HG03064 (cell line): Measurements from ENCODE around the gene VMP1.

Experiments used
- ATAC-seq: cut with Tn5 transposase; IDR thresholded peaks from one replicate; pipeline ENCODE4 v1.9.1; 2021; ENCODE audit warnings: low read depth; ENCODE audit not compliant: unreplicated experiment

Gene VMP1

DNA sequence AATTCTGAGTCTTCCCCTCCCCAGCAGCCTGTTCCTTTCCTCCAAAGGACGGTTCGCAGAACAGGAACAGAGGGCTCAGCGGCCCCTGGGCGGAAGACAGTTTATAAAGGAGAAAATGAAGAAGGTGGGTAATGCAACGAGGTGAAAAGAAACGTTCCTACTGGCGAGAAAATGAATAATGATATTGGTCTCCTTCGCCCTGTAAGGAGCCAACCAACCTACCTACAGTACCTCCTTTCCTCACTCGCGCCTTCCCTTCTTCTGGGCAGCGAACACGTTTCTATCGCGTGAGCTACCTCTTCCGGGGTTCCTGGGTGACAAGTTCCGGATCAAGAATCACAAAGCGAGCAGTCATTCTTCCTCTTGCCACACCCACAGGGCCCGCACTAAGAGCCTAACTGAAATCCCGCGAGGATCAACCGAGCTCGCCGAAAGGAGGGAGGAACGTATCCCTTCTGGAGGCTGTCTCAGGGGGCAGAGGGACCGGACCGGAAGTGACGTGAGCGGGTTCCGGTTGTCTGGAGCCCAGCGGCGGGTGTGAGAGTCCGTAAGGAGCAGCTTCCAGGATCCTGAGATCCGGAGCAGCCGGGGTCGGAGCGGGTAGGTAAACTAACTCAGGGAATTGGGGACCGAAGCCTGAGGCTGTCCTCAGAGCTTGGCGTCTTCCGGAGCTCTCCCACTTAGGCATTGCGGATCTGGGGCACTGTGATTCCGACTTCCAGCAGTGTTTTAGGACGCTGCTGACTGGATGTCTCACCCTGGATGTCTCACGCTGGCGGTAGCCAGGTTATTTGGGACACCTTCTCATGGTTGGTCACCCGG lies at the start of gene VMP1, which contains the start of gene PTRH2:
Gene VMP1 (plus strand): TSS at position 506 of the 822 bp plus-strand sequence. CDS start 23,793 bp downstream, outside the sequence.
Gene PTRH2 (minus strand): TSS at position 282 of the 822 bp plus-strand sequence. CDS start 9,452 bp downstream, outside the sequence.
- peak; percentile 91 for ATAC-seq

DNA sequence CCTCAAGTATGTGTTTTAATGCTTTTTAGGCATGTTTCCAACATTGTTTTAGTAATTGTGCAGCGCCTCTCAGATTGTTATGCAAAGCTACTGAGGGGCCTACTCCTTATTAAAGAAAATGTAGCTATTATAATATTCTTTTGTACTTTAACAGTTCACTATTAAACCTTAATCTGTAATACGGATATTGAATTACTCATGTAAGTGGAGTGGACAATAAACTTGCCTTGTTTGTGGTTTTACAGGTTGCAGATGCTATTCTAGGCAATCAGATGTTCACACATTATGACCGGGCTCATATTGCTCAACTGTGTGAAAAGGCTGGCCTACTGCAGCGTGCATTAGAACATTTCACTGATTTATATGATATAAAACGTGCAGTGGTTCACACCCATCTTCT lies 41.2 kb upstream of the VMP1 start:
- ATAC-seq, result no peak

DNA sequence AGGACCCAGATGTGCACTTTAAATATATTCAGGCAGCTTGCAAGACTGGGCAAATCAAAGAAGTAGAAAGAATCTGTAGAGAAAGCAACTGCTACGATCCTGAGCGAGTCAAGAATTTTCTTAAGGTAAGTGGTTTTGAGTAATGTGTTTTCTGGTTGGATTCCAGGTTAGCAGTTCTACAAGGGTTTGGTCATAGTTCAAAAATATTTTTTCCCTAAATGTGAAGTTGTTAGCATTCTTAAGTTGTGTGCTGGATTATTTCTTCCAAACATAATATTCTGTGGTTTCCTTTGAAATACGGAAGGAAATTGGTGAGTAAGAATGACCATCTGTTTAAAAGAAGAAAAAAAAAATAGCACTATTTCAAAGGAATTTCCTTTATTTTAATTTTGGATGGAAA lies 38.6 kb upstream of the VMP1 start:
- no peak for ATAC-seq

DNA sequence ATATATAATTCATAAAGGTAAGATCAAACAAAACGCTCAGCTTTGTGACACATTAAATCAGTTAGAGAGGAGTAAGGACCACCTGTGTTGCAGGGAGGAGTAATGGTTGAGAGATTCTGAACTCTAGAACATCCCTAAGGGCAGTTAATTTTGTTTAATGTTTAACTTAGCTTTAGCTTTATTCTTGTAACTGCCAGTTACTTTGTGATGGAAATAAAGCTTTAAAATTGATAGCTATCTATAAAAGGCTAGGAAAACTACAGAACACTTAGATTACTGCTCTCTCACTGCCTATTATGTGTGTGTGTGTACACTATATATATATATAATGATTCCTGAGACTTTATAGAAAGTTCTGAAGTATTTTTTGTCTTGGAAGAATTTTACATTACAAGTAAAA lies 38.0 kb upstream of the VMP1 start:
- no peak for ATAC-seq

DNA sequence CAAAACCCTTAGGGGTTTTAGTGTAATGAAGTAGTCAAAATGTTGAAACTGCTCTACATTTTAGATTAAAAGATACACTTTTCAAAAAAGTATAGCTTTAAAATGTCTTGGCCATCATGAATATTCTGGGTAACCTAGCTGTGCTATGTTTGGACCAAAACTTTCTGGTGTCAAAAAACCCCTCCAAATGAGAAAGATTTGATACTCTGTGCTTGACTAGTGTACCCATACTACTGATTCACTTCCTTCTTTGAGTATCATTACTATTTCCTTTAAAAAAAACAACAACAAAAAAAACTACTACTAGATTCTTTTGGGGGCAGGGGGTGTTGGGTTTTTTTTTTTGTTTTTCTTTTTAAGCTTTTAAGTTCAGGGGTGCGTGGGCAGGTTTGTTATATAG lies 37.5 kb upstream of the VMP1 start:
- ATAC-seq, result no peak

DNA sequence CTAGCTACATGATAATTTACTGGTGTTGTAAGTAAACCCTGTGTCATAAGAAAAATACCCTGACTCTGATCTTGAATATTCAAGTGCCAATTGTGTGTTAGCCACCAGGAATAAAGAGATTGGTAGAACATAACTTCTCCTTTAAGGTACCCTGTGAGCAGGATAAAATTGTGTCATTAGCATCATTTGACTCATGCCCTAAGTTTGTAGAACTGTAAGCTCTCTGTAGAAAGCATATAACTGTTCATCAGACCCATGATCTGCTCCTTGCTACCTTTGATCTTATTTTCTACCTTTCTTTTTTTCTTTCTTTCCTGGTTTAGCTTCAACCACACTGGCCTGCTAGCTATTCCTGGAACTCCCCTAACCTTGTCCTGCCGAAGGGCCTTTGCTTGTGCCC lies 36.1 kb upstream of the VMP1 start:
- ATAC-seq, result no peak

DNA sequence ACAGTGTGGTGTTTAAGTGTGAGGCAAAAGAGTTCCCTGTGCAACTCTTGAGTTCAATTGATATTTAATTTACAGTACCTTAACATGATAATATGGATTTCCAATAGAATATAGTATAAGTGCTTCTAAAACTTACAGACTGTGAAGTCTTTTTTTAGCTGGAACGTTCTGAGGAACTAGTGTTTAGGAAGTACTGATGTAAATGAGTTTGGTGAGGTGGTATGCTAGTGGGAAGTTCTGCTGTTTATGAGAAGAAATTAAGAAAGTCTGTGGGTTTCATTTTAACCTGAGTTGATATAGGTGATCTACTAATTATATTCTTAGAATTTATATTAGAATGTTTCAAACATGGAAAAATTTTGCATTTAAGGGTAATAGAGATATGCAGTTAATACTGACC lies 32.2 kb upstream of the VMP1 start:
- ATAC-seq, result no peak

DNA sequence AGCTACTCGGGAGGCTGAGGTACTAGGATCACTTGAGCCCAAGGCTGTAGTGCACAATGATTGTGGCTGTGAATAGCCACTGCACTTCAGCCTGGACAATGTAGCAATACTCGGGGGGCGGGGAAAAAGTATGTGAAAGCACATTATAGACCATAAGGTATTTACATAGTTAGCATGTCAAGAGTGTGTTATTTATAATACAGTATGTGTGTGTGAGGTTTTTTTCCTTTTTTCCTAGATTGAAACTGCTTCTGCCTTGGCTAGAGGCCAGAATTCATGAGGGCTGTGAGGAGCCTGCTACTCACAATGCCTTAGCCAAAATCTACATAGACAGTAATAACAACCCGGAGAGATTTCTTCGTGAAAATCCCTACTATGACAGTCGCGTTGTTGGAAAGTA lies 30.7 kb upstream of the VMP1 start:
- ATAC-seq, result no peak

DNA sequence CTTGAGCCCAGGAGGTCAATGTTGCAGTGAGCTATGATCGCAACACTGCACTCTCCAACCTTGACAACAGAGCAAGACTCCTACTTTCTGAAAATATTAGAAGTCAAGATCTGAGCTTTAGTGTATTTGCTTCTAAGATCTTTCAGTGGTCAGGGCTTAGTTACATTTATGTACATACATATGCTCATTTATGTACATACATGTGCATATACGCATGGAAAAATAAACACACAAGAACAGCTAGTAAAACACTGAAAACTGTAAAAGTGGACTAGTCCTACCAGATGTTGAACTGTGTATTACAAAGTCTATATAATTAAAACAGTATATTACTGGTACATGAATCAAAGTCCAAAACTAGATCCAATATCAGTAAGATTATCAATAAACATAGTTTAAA lies 28.5 kb upstream of the VMP1 start:
- no peak for ATAC-seq

DNA sequence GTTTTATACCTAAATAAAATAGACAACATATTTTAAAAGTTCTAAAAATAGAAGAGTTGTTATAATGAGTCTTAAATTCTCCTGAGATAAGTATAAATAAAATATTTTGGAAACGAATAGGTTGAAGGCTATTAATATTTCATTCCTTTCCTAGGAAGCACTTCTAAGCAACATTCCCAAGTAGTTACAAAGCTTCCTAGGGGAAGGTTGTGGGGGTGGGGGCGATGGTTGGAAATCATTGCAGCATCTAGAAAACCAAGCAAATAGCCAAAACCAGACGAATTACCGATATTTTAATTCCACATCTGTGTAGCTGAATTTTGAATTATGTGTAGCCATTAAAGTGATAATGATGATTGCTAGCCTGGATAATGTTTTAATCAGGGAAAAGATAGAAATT lies 27.1 kb upstream of the VMP1 start:
- ATAC-seq, result no peak

DNA sequence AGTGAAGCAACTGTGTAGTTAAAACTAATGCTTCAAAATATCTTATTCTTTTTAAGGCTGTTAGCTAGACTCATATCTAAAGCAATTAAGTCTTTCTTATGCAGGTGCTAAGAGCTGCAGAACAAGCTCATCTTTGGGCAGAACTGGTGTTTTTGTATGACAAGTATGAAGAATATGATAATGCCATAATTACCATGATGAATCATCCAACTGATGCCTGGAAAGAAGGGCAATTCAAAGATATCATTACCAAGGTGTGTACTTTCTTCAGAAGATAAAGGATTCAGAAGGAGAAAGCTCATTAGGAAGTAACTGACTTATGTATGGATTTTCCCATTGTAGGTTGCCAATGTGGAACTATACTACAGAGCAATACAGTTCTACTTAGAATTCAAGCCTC lies 24.2 kb upstream of the VMP1 start:
- no peak for ATAC-seq

DNA sequence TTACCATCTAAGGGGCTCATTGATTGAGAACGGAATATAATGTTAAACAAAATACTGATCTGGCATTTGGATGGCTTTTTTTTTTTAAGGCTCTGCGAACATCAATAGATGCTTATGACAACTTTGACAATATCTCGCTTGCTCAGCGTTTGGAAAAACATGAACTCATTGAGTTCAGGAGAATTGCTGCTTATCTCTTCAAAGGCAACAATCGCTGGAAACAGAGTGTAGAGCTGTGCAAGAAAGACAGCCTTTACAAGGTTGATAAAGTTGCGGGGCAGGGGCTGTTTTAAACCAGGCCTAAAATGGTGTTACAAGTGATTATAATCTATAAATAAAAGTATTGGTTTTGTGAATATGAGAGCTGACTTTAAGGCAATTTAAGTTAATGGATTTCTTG lies 22.5 kb upstream of the VMP1 start:
- ATAC-seq, result no peak

DNA sequence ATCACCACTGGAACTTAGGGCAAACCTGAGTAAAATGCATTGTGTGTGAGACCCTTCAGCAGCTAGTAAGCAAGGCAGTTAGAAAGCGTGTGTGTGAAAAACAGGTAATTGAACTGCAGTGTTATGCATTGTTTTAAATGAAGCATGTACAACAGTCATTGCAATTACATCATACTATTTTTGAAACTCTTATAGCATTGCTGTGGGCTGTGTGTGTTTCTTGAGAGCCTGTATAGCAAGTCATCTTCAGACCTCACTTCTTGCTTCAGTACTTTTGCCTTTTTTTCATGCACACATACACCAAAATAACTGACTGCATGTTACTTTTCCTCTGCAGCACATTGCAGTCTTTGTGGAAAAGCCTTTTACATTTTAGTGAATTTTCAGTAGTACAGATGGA lies 19.4 kb upstream of the VMP1 start:
- no peak for ATAC-seq

DNA sequence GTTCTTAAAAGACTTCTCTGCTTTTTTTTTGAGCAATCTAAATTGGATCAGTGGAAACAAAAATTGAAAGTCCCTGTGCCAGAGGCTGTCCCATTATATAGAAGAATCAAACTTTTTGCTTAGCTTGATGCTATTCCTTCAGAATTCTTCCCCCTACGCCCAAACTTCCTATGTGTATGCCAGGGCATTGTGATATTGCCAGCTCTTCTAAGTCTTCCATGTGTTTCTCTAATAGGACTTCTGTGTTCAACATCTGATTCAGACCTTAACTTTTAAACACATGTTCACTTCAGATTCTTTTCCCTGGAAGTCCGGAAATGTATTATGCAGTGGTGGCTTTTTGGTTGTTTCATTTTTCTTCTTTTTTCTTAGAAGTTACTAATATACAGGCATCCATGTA lies 19.0 kb upstream of the VMP1 start:
- no peak for ATAC-seq

DNA sequence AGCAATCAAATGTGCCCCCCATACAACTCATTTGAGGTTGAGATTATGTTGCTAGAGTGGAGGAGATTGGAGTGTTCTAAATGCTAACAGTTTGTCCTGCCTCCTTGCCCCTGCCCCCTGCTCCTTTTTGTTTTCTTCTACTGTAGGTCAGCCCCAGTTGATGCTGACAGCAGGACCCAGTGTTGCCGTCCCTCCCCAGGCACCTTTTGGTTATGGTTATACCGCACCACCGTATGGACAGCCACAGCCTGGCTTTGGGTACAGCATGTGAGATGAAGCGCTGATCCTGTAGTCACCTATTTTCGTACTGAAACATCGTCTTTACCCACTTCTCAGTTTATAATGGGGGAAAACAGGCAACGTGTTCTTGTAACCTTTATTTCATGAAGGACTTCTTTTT lies 13.9 kb upstream of the VMP1 start:
- no peak for ATAC-seq

DNA sequence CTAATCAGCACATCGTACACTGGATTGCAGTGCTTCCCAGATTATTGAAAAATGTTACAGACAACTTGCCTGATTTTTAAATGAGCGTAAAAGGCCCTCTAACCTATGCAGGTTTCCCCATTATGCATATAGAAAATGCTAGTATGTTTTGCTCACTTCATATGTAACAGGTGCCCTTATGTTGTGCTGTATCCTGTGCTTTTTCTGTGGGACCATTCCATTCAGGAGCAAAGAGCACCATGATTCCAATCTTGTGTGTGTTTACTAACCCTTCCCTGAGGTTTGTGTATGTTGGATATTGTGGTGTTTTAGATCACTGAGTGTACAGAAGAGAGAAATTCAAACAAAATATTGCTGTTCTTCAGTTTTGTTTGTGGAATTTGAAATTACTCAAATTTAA lies 13.1 kb upstream of the VMP1 start:
- ATAC-seq, result no peak

DNA sequence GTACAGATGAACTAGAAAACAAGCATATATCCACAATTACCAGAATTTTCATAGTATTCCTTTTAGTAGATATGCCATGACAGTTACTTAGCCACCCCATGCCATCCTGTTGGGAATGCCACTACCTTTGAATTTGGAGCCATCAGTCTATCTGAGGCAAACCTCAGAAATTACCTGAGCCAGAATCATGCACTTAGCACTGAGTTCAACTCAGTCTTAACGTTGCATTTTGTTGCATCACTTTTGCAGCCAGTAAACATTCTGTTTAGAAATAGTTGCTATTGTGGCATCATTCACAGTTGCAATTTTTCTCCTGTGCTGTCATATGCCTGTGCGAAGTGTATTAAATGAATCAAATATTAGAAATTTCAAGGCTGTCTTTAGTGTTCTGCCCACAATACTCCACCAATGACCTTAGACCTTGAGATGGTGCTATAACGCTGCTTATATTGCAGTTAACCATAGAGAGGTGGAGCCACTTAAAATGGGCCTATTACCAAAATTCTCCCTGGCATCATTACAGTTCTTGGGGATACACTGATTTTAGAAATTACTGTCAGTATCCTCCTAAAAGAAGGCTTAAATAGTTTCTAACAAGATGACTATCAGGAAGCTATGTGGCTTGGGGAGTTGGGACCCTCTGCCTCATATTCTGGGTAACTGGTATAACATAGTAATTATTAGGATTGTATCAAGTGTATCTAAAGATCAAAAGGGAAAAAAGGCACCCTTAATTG lies 11.3 kb upstream of the VMP1 start:
- no peak for ATAC-seq

DNA sequence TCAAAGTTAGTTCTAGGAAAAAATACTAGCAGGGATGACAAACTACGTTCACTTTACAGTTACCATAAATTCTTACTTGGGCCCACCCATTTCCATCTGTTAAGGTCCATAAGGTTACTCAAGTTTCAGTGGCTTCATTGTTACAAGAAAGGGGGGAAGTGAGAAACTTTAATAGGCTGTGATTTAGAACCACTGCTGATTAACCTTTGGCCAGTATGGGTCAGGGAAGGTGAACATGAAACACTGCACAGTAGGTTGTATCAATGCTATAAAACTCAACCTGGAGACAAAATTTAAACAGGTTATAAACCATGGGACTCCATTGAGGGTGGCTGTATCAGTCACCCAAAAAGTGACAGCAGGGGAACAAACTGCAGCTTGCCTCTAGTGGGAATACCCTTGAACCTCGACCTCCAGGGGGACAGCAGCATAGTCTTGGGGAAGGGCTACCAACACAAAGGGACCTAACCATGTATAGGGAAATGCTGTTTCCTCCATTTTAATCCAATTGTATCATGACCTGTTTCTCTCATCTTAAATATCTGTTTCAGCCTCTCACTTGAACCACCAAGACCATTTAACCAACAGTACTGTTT lies 10.7 kb upstream of the VMP1 start:
- no peak for ATAC-seq

DNA sequence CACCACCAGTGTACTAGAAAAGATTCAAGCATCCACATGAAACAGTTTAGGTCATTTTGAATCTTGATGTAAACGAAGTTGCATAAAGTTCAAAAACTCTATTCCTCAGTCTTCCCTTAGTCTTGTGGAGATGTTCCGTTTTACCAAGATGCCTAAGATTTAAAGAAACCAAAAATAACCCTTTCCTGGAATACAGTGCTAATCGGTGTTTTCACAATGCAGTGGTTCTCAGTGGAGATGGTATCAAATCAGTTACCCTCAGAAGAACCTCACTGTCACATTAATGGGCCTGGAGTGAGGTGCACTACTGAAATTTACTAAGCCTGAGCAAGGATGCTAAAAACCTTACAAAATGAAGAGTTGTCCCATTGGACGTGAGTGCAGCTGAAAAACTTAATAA lies 9.3 kb upstream of the VMP1 start:
- no peak for ATAC-seq

DNA sequence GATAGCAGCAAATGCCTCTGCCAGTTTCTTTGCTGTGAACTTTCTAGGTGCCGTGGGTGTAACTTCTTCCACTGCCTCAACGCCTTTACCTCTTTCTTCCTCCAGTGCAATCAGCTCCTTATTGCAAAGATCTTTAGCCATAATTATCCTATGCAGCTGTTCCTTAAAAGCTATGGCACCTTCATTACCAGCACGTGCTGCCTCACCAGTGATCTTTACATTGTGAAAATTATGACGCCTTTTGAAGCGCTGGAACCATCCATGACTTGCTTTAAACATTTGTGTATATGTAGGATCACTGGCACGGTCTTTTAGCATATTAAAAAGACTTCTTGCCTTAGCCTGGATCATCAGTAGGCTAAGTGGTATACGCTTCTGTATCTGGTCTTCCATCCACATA lies 8.2 kb upstream of the VMP1 start:
- ATAC-seq, result no peak

DNA sequence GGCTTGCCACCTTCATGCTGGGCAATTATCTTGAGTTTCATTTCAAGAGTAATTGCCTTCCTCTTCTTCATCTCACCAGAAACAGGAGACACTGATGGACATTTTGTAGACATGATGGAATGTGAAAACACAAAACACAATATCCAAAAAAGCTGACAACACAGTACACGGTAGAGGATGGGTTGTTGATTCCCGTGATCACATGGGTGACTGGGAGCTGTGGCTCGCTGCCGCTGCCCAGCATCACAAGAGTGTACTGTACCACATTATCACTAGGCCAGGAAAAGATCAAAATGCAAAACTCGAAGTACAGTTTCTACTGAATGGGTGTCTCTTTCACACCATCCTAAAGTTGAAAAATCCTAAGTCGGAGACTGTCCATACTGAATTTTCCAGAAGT lies 7.7 kb upstream of the VMP1 start:
- no peak for ATAC-seq

DNA sequence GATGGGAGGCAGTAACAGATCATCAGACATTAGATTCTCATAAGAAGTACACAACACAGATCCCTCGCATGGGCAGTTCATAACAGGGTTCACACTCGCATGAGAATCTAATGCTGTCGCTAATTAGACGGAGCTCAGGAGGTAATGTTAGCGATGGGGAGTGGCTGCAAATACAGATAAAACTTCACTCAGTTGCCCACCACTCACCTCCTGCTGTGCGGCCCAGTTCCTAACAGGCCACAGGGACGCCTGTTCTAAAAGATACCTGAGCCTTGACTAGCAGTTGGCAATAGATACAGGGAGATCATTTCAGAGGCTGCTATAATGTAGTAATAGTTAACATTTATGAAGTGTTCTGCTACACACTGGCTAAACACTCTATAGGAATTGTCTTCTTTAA lies 5.2 kb upstream of the VMP1 start:
- ATAC-seq, result no peak
